Mammary epithelial cell (primary cell): ENCODE measurements around the gene LAGE3.

Experiments
- EZH2 ChIP-seq: IDR thresholded peaks from 2 replicates; pipeline ENCODE4 v1.6.1; 2012; ENCODE audit warnings: low read length, inconsistent platforms, borderline replicate concordance
- TF ChIP-seq, protein P1 (sequence below), 2 donors: IDR thresholded peaks in 1 of 2; conservative IDR thresholded peaks in 1 of 2; 2 replicates each; pipeline ENCODE4 v1.5.1; 2011 to 2012; ENCODE audit warnings: inconsistent platforms in 2 of 2, low read length in 2 of 2, mild to moderate bottlenecking in 2 of 2, control low read depth in 1 of 2, low read depth in 1 of 2; ENCODE audit not compliant: insufficient read depth in 1 of 2; ENCODE audit errors: extremely low read depth in 1 of 2

DNA sequence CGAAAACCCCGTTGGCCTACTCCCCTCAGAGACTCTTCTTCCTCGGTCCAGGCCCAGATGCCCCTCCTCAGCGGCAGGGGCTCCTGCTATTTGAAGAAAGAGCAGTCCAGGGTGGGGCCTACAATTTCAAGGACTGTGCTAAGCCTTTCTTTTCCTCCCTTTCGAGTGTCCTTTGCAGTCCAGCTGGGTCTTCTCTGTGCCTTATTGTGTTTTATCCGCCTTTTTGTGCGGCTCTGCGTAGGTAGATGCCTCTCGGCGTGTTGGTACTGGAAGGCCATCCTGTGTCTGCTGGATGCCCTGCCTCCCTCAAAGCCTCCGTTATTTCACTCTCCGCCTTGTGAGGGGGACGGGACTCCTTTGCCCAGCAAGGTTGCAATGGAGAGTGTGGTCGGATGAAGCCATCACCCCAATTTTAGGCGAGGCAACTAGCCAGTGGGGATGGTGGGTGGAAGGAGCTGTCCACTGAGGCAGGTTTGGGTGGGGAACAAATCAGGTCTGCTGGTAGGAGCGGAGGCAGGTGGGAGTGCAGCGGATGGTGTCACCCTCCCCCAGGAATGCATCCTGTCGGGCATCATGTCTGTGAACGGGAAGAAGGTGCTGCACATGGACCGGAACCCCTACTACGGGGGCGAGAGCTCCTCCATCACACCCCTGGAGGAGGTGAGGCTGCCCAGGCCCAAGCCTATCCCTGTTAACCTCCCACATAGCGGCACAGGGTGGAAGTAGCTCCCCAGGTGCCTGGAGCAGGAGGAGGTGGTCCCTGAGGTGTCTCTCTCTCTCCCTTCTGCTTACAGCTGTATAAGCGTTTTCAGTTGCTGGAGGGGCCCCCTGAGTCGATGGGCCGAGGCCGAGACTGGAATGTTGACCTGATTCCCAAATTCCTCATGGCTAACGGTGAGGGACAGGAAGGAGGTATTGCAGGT is 40.8 kb downstream of the LAGE3 start:
- TF ChIP-seq, protein P1, sequence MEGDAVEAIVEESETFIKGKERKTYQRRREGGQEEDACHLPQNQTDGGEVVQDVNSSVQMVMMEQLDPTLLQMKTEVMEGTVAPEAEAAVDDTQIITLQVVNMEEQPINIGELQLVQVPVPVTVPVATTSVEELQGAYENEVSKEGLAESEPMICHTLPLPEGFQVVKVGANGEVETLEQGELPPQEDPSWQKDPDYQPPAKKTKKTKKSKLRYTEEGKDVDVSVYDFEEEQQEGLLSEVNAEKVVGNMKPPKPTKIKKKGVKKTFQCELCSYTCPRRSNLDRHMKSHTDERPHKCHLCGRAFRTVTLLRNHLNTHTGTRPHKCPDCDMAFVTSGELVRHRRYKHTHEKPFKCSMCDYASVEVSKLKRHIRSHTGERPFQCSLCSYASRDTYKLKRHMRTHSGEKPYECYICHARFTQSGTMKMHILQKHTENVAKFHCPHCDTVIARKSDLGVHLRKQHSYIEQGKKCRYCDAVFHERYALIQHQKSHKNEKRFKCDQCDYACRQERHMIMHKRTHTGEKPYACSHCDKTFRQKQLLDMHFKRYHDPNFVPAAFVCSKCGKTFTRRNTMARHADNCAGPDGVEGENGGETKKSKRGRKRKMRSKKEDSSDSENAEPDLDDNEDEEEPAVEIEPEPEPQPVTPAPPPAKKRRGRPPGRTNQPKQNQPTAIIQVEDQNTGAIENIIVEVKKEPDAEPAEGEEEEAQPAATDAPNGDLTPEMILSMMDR (conservative IDR thresholded peaks at IDR 0.05 in 1 of 2, IDR thresholded peaks at IDR 0.05 in 1 of 2; ENCODE audit: extremely low read depth in 1 of 2, insufficient read depth in 1 of 2, low read depth in 1 of 2, low read length in 2 of 2) = no peak
- TF ChIP-seq EZH2 = no peak
